Colonic mucosa (tissue), 4 donors: ENCODE data around the gene SMIM23. TPM values are rescaled to one million over a fixed set of nuclear protein-coding genes. Genes with fewer than 3 reads are reported as not detected.

Source experiments
- DNase-seq: peaks from one replicate; pipeline ENCODE4 v3.0.0-alpha.2; 2020
- H3K27ac ChIP-seq: fragments of 200-600 bp; one replicate; pipeline ENCODE4 v1.8.0; 2021
- H3K27me3 ChIP-seq: fragments of 200-600 bp; one replicate; pipeline ENCODE4 v1.8.0; 2021
- H3K36me3 ChIP-seq: fragments of 200-600 bp; one replicate; pipeline ENCODE4 v1.8.0; 2021
- H3K4me1 ChIP-seq: fragments of 200-600 bp; one replicate; pipeline ENCODE4 v1.8.0; 2021; ENCODE audit warnings: mild to moderate bottlenecking
- H3K4me3 ChIP-seq: fragments of 200-600 bp; one replicate; pipeline ENCODE4 v1.8.0; 2021
- H3K9ac ChIP-seq, 2 donors: one replicate each; pipeline ENCODE4 v1.7.0; 2013; ENCODE audit warnings: control low read depth in 2 of 2, low read depth in 2 of 2, low read length in 2 of 2
- H3K9me3 ChIP-seq: fragments of 200-600 bp; one replicate; pipeline ENCODE4 v1.8.0; 2021
- intact Hi-C: fragments of 100-400 bp; cut with DNase I; formaldehyde crosslinking; loops from one replicate; pipeline ENCODE4 v1.14.1; 2022
- total RNA-seq, 2 donors: library from RNA; stranded (reverse); fragmentation: NEBNext Ultra II Directional in 1 of 2; extraction: Animal tissue kit (Norgen Biotek cat#: 25700) in 1 of 2; gene quantifications; one replicate each; pipeline ENCODE4 v1.2.1, GENCODE V29; 2021
- TF ChIP-seq, protein P1 (sequence below): fragments of 200-600 bp; IDR thresholded peaks from one replicate; pipeline ENCODE4 v1.8.0; 2022; ENCODE audit warnings: antibody characterized with exemption, mild to moderate bottlenecking
- donor health status: healthy.
- donor health status: DM: no; HTN: no; CAD: no.
- donor health status: DM: no; HTN: no; CAD: no.

SMIM23 gene
- total RNA-seq = not detected

- TF ChIP-seq, protein P1, sequence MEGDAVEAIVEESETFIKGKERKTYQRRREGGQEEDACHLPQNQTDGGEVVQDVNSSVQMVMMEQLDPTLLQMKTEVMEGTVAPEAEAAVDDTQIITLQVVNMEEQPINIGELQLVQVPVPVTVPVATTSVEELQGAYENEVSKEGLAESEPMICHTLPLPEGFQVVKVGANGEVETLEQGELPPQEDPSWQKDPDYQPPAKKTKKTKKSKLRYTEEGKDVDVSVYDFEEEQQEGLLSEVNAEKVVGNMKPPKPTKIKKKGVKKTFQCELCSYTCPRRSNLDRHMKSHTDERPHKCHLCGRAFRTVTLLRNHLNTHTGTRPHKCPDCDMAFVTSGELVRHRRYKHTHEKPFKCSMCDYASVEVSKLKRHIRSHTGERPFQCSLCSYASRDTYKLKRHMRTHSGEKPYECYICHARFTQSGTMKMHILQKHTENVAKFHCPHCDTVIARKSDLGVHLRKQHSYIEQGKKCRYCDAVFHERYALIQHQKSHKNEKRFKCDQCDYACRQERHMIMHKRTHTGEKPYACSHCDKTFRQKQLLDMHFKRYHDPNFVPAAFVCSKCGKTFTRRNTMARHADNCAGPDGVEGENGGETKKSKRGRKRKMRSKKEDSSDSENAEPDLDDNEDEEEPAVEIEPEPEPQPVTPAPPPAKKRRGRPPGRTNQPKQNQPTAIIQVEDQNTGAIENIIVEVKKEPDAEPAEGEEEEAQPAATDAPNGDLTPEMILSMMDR = no peak
- Histone ChIP-seq H3K36me3 (no peaks in the 10 kb centered on the region), H3K27me3 (no peaks in the 10 kb centered on the region), H3K9me3 (no peaks in the 10 kb centered on the region), H3K4me3 (no peak within 1 kb of the TSS), H3K9ac (no peak within 1 kb of the TSS), H3K4me1 (no peaks in the 10 kb centered on the region), H3K27ac (no peak within 1 kb of the TSS)
- intact Hi-C loops = no loop called here
- DNase-seq = no peak
These were observed at the start of gene SMIM23 for GRCh38 chr5:171785517-171785916. Gene SMIM23, plus strand, starts transcription at chr5:171785817. Its CDS starts 55 bp downstream, at chr5:171785872.

- TF ChIP-seq, protein P1 = no peak
- no peak for DNase-seq
- no peak overlapping the region for H3K27ac ChIP-seq
- no peak overlapping the region for H3K4me3 ChIP-seq
- no peak overlapping the region for H3K9ac ChIP-seq
- H3K4me1 ChIP-seq = no peaks in the 10 kb centered on the region
- H3K36me3 ChIP-seq = no peaks in the 10 kb centered on the region
- no peaks in the 10 kb centered on the region for H3K9me3 ChIP-seq
- intact Hi-C loops = no loop called here
- no peaks in the 10 kb centered on the region for H3K27me3 ChIP-seq
These were observed 48.4 kb upstream of the SMIM23 start for GRCh38 chr5:171736976-171737891.

- no peak overlapping the region for H3K4me3 ChIP-seq
- H3K36me3 ChIP-seq = no peaks in the 10 kb centered on the region
- H3K4me1 ChIP-seq = no peaks in the 10 kb centered on the region
- DNase-seq = no peak
- H3K27me3 ChIP-seq = no peaks in the 10 kb centered on the region
- H3K9ac ChIP-seq = no peak overlapping the region
- intact Hi-C loops = no loop called here
- no peak overlapping the region for H3K27ac ChIP-seq
- H3K9me3 ChIP-seq = no peaks in the 10 kb centered on the region
- TF ChIP-seq, protein P1 = no peak
These were observed 47.1 kb upstream of the SMIM23 start for GRCh38 chr5:171738501-171738900.

GRCh38 chr5:171739271-171739670 lies 46.3 kb upstream of the SMIM23 start:
- H3K27me3 ChIP-seq = no peaks in the 10 kb centered on the region
- no peaks in the 10 kb centered on the region for H3K4me1 ChIP-seq
- no peak for DNase-seq
- no peak overlapping the region for H3K27ac ChIP-seq
- H3K4me3 ChIP-seq = no peak overlapping the region
- H3K9ac ChIP-seq = no peak overlapping the region
- H3K9me3 ChIP-seq = no peaks in the 10 kb centered on the region
- intact Hi-C loops = no loop called here
- H3K36me3 ChIP-seq = no peaks in the 10 kb centered on the region
- TF ChIP-seq, protein P1 = no peak

DNA sequence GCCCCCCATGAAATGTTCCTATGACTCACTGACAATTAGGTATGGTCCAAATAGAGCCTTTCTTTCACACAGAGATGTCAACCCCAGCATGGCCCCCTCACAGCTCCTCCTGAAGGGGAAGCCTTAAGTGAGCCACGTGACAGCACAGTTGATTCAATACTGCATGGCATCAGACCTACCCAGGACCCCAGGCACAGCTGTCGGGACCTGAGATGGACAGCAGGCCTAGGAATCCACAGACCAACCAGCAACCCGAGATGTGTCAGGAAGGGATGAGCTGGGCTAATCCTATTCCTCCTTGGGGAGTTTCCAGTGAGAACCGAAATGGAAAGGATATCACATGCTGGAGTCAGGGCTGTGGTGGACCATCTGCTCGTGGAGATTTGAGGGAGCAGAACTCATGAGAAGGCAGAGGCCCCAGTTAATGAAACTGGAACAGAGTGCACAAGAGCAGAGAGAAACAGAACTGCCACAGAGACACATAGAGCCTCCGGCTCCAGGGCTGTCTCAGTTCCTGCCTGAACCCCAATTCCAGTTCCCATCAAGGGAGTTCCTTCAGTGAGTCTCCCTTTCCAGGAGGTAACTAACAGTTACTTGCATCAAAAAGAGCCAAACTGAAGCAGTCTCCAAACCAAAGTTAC lies 42.1 kb upstream of the SMIM23 start:
- H3K9ac ChIP-seq = no peak overlapping the region
- H3K27ac ChIP-seq = no peak overlapping the region
- intact Hi-C loops = no loop called here
- no peaks in the 10 kb centered on the region for H3K4me1 ChIP-seq
- H3K36me3 ChIP-seq = no peaks in the 10 kb centered on the region
- DNase-seq = no peak
- no peaks in the 10 kb centered on the region for H3K27me3 ChIP-seq
- H3K4me3 ChIP-seq = no peak overlapping the region
- H3K9me3 ChIP-seq = no peaks in the 10 kb centered on the region
- TF ChIP-seq, protein P1 = no peak
